Trophoblast cell (in vitro differentiated cells and primary cell): ENCODE measurements around the gene STING1.
"Not testable (repeated sequence)": the region's sequence is repeated elsewhere in the genome, so short reads cannot be mapped to it uniquely, and the experiment has no call there.

Experiments
- DNase-seq, 2 donors: peaks; one replicate each; pipeline ENCODE4 v3.0.0-alpha.2; 2016
- H2AFZ ChIP-seq: 2 replicates; pipeline ENCODE4 v1.6.1; 2013; ENCODE audit warnings: low read length, moderate library complexity, mild to moderate bottlenecking; ENCODE audit not compliant: insufficient read depth, poor library complexity
- H2AK5ac ChIP-seq: 2 replicates; pipeline ENCODE4 v1.6.1; 2013; ENCODE audit warnings: mild to moderate bottlenecking, low read length
- H2BK120ac ChIP-seq: 2 replicates; pipeline ENCODE4 v1.6.1; 2013; ENCODE audit warnings: low read length, mild to moderate bottlenecking, moderate library complexity; ENCODE audit not compliant: insufficient read depth, poor library complexity
- H2BK12ac ChIP-seq: 2 replicates; pipeline ENCODE4 v1.6.1; 2013; ENCODE audit warnings: mild to moderate bottlenecking, low read length, moderate library complexity
- H2BK5ac ChIP-seq: 2 replicates; pipeline ENCODE4 v1.6.1; 2013; ENCODE audit warnings: low read length, low read depth, moderate library complexity, mild to moderate bottlenecking; ENCODE audit not compliant: poor library complexity
- H3K14ac ChIP-seq: 2 replicates; pipeline ENCODE4 v1.6.1; 2013; ENCODE audit warnings: mild to moderate bottlenecking, low read length
- H3K18ac ChIP-seq: 2 replicates; pipeline ENCODE4 v1.6.1; 2013; ENCODE audit warnings: mild to moderate bottlenecking, low read length
- H3K23ac ChIP-seq: 2 replicates; pipeline ENCODE4 v1.6.1; 2013; ENCODE audit warnings: low read length
- H3K27ac ChIP-seq: 2 replicates; pipeline ENCODE4 v1.5.1; 2013; ENCODE audit warnings: low read depth, mild to moderate bottlenecking, inconsistent platforms, low read length, moderate library complexity
- H3K27me3 ChIP-seq: 2 replicates; pipeline ENCODE4 v1.6.1; 2013; ENCODE audit warnings: inconsistent platforms, mild to moderate bottlenecking, low read length, moderate library complexity; ENCODE audit not compliant: insufficient read depth
- H3K36me3 ChIP-seq, 2 experiments: 1 replicate in 1 of 2; 2 replicates in 1 of 2; pipeline ENCODE4 v1.6.1; 2013; ENCODE audit warnings: low read length in 2 of 2, mild to moderate bottlenecking in 2 of 2, moderate library complexity in 1 of 2; ENCODE audit not compliant: insufficient read depth in 2 of 2, control insufficient read depth in 1 of 2
- H3K4ac ChIP-seq: 2 replicates; pipeline ENCODE4 v1.6.1; 2013; ENCODE audit warnings: low read depth, mild to moderate bottlenecking, low read length, moderate library complexity
- H3K4me1 ChIP-seq, 2 experiments: 1 replicate in 1 of 2; 2 replicates in 1 of 2; pipeline ENCODE4 v1.6.1; 2013; ENCODE audit warnings: low read length in 2 of 2, mild to moderate bottlenecking in 2 of 2, moderate library complexity in 1 of 2; ENCODE audit not compliant: insufficient read depth in 2 of 2, control insufficient read depth in 1 of 2
- H3K4me2 ChIP-seq: 2 replicates; pipeline ENCODE4 v1.6.1; 2013; ENCODE audit warnings: inconsistent platforms, mild to moderate bottlenecking, low read length, moderate library complexity
- H3K4me3 ChIP-seq: 2 replicates; pipeline ENCODE4 v1.5.1; 2013; ENCODE audit warnings: mild to moderate bottlenecking, low read depth, low read length, inconsistent platforms
- H3K79me1 ChIP-seq: one replicate; pipeline ENCODE4 v1.6.1; 2013; ENCODE audit warnings: low read length
- H3K79me2 ChIP-seq: 2 replicates; pipeline ENCODE4 v1.6.1; 2013; ENCODE audit warnings: low read length, mild to moderate bottlenecking; ENCODE audit not compliant: control insufficient read depth, insufficient read depth, poor library complexity
- H3K9ac ChIP-seq: 2 replicates; pipeline ENCODE4 v1.6.1; 2013; ENCODE audit warnings: mild to moderate bottlenecking, low read length
- H3K9me3 ChIP-seq: 2 replicates; pipeline ENCODE4 v1.6.1; 2013; ENCODE audit warnings: low read depth, mild to moderate bottlenecking, control low read depth, inconsistent platforms, low read length; ENCODE audit not compliant: insufficient read depth
- H4K12ac ChIP-seq: 2 replicates; pipeline ENCODE4 v1.6.1; 2013; ENCODE audit warnings: low read depth, mild to moderate bottlenecking, low read length, moderate library complexity
- H4K8ac ChIP-seq: 2 replicates; pipeline ENCODE4 v1.6.1; 2013; ENCODE audit warnings: low read depth, mild to moderate bottlenecking, low read length, moderate library complexity
- H4K91ac ChIP-seq: one replicate; pipeline ENCODE4 v1.6.1; 2013; ENCODE audit warnings: low read depth, mild to moderate bottlenecking, low read length, moderate library complexity
- WGBS: extraction: QIAGEN DNeasy Blood & Tissue Kit; methylation state at CpG from one replicate; pipeline ENCODE4 v1.1.7; 2013; ENCODE audit warnings: missing lambda C conversion rate; ENCODE audit not compliant: insufficient read length, insufficient coverage; ENCODE audit errors: extremely low coverage; 5-methylcytosine and 5-hydroxymethylcytosine counted together

Gene STING1

DNA sequence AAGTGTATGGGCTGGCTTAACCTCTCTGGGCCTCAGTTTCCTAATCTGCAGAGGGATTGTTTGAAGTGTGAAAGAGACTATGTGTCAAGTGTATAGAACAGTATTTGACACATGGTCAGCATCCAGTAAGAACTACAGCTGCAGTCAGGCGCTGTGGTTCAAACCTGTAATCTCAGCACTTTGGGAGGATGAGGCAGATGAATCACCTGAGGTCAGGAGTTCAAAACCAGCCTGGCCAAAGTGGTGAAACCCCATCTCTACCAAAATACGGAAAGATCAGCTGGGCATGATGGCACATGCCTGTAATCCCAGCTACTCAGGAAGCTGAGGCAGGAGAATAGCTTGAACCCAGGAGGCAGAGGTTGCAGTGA is 31.9 kb upstream of the STING1 start:
- Histone ChIP-seq H3K9ac (no peak overlapping the region), H3K18ac (no peak overlapping the region)

DNA sequence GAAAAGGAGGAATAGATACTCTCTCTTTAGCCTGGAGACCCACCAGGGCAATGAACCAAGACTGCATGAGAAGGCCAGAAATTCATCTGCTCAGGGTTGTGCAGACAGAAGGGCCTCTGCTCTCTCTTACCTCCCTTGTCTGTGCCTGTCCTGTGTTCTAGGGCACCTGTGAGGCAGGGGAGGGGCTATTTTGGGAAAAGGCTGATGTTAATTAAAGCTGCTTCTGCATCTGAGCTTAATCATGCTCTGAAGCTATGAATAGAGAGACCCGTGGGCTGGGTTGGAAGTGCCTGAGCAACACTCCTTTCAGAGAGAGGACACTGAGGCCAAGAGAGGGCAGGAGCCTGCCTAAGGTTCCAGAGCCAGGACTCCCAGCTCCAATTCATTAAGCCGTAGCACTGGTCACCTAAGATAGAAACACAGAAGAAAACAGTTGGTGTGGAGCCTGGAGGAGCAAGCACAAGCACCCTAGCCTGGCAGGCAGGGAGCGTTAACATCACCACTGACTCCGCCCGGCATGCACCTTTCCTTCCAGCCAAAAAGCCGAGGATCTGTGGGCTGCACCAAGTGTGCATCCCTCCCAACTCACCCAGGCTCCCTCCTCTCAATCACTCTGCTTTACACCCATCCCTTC is 31.4 kb upstream of the STING1 start:
- Histone ChIP-seq H3K79me1 (peaks cover 9% of the 10 kb centered on the region), H3K4me1 (peaks cover 7 to 8% of the 10 kb centered on the region in 2 experiments), H3K27ac (no peak overlapping the region), H3K9me3 (no peaks in the 10 kb centered on the region), H3K14ac (no peak overlapping the region), H3K18ac (no peak overlapping the region), H4K91ac (no peak overlapping the region), H2AFZ (no peak overlapping the region), H3K9ac (no peak overlapping the region), H3K4ac (no peak overlapping the region), H3K36me3 (no peaks in the 10 kb centered on the region), H4K8ac (no peak overlapping the region), H3K4me3 (no peak overlapping the region), H3K79me2 (peaks cover 2% of the 10 kb centered on the region), H3K27me3 (no peaks in the 10 kb centered on the region), H3K23ac (no peak overlapping the region), H2BK12ac (no peak overlapping the region), H4K12ac (no peak overlapping the region), H2BK5ac (no peak overlapping the region), H2BK120ac (no peak overlapping the region), H3K4me2 (no peak overlapping the region), H2AK5ac (no peak overlapping the region)
- DNase-seq = no peak
- WGBS = no CpG with 5 or more reads among the region's 6 CpGs

More for the DNA sequence above, 31.9 kb upstream of the STING1 start:
- no peak for DNase-seq
- no peak overlapping the region for H2AFZ ChIP-seq
- whole genome bisulfite sequencing = no CpG with 5 or more reads among the region's 2 CpGs
- no peak overlapping the region for H2BK120ac ChIP-seq
- no peak overlapping the region for H3K4me2 ChIP-seq
- H3K23ac ChIP-seq = no peak overlapping the region
- no peak overlapping the region for H2BK12ac ChIP-seq
- no peak overlapping the region for H4K91ac ChIP-seq
- H3K9me3 ChIP-seq = no peaks in the 10 kb centered on the region
- H3K27ac ChIP-seq = no peak overlapping the region
- peaks cover 9% of the 10 kb centered on the region for H3K79me1 ChIP-seq
- peaks cover 7 to 8% of the 10 kb centered on the region in 2 experiments for H3K4me1 ChIP-seq
- H3K4me3 ChIP-seq = no peak overlapping the region
- no peak overlapping the region for H4K8ac ChIP-seq
- no peak overlapping the region for H2BK5ac ChIP-seq
- no peaks in the 10 kb centered on the region for H3K27me3 ChIP-seq
- H3K36me3 ChIP-seq = no peaks in the 10 kb centered on the region
- H3K4ac ChIP-seq = no peak overlapping the region
- peaks cover 2% of the 10 kb centered on the region for H3K79me2 ChIP-seq
- H4K12ac ChIP-seq = no peak overlapping the region
- no peak overlapping the region for H2AK5ac ChIP-seq
- H3K14ac ChIP-seq = no peak overlapping the region

DNA sequence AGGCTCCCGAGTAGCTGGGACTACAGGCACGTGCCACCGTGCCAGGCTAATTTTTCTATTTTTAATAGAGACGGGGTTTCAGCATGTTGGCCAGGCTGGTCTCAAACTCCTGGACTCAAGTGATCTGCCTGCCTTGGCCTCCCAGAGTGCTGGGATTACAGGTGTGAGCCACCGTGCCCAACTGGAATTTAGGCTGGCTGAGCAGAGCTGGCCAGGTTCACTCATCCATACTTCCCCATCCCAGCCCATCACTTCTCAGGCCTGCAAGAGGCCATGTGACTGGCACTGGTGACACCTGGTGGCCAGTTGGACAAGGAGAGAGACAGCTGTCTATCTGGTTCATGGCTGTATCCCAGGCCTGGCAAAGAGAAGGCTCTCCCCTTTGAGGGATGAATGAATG is 30.9 kb upstream of the STING1 start:
- H3K27me3 ChIP-seq, H2BK12ac ChIP-seq, H4K8ac ChIP-seq, H2AFZ ChIP-seq, H3K4me1 ChIP-seq, H3K9me3 ChIP-seq, H3K4ac ChIP-seq, H3K4me3 ChIP-seq, H3K4me2 ChIP-seq, H2BK5ac ChIP-seq, H4K91ac ChIP-seq, H4K12ac ChIP-seq, H3K79me2 ChIP-seq, H3K18ac ChIP-seq, H2AK5ac ChIP-seq, H3K14ac ChIP-seq, H3K79me1 ChIP-seq, H3K9ac ChIP-seq, H3K27ac ChIP-seq, H3K23ac ChIP-seq, H3K36me3 ChIP-seq, H2BK120ac ChIP-seq: not testable (repeated sequence)
- peak; percentile 74 to 86 for DNase-seq
- WGBS = no CpG with 5 or more reads among the region's 5 CpGs

DNA sequence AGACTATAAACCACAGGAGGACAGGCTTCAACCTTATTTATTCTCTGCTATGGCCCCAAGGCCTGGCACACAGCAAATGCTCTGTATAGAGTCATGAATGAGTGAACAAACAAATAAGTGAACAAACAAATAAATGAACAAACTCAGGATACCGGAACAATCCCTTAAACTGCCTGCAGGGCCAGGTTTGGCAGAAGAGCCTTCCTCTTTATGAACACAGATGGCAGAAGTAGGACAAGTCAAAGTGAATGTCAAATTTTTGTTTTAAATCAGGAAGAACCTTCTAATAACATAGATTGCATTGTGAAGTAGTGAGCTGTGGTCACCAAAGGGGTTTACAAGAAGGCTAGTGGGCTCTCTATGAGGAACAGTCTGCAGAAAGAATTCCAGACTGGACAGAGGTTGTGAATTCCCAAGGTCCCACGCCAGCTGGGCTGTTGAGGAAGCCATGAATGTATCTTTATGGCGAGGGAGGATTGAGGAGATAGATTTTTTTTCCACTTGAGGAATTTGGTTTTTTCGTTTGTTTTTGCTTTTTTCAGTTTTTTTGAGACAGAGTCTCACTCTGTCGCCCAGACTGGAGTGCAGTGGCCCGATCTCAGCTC is 30.3 kb upstream of the STING1 start:
- WGBS = no CpG with 5 or more reads among the region's 6 CpGs
- H2AFZ ChIP-seq = no peak overlapping the region
- H2BK5ac ChIP-seq = no peak overlapping the region
- H4K91ac ChIP-seq = no peak overlapping the region
- no peaks in the 10 kb centered on the region for H3K79me2 ChIP-seq
- H3K9me3 ChIP-seq = no peaks in the 10 kb centered on the region
- no peak overlapping the region for H3K4ac ChIP-seq
- no peak overlapping the region for H3K4me2 ChIP-seq
- no peak overlapping the region for H4K12ac ChIP-seq
- H3K27me3 ChIP-seq = no peaks in the 10 kb centered on the region
- no peak overlapping the region for H3K23ac ChIP-seq
- no peak overlapping the region for H2AK5ac ChIP-seq
- no peak overlapping the region for H3K14ac ChIP-seq
- H3K36me3 ChIP-seq = no peaks in the 10 kb centered on the region
- H3K79me1 ChIP-seq = peaks cover 6% of the 10 kb centered on the region
- no peak overlapping the region for H4K8ac ChIP-seq
- H3K9ac ChIP-seq = no peak overlapping the region
- no peak overlapping the region for H2BK120ac ChIP-seq
- H3K4me1 ChIP-seq = peaks cover 7 to 8% of the 10 kb centered on the region in 2 experiments
- DNase-seq = no peak
- H3K4me3 ChIP-seq = no peak overlapping the region
- no peak overlapping the region for H2BK12ac ChIP-seq
- H3K18ac ChIP-seq = no peak overlapping the region
- no peak overlapping the region for H3K27ac ChIP-seq
